Bone marrow (tissue), 2 donors: ENCODE data around the gene RPL41.
"Not testable (repeated sequence)": the region's sequence is repeated elsewhere in the genome, so short reads cannot be mapped to it uniquely, and the experiment has no call there.

Experiments
- DNase-seq, 2 donors: peaks; one replicate each; lab custom pipeline; 2025; lab: John Stamatoyannopoulos, UW

RPL41 gene

DNA sequence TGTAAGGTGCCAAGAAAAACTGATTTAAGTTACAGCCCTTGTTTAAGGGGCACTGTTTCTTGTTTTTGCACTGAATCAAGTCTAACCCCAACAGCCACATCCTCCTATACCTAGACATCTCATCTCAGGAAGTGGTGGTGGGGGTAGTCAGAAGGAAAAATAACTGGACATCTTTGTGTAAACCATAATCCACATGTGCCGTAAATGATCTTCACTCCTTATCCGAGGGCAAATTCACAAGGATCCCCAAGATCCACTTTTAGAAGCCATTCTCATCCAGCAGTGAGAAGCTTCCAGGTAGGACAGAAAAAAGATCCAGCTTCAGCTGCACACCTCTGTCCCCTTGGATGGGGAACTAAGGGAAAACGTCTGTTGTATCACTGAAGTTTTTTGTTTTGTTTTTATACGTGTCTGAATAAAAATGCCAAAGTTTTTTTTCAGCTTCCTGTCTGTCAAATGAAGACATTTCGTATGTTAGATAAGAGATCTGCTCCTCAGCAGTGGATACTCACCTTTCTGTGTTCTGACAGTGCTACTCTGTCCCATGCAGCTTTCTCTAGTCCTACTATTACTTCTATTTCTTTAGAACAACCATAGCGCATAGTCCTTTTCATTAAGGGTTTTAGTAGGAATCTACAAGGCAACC lies 13.2 kb upstream of the RPL41 start:
- no peak for DNase-seq

DNA sequence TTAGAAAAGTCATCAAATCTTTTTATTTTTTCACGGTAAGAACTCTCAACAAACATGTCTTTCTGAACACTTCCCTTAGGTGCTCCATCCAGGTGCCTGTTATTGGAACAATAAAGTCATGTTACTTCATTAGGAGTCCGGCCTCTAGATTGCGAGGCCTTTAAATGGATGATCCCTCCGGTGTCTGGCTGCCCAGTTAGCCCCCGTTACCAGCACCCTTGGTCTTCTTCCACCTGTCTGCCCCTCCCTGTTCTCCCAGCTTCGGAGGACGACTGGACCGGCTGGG lies 12.7 kb upstream of the RPL41 start:
- no peak for DNase-seq

DNA sequence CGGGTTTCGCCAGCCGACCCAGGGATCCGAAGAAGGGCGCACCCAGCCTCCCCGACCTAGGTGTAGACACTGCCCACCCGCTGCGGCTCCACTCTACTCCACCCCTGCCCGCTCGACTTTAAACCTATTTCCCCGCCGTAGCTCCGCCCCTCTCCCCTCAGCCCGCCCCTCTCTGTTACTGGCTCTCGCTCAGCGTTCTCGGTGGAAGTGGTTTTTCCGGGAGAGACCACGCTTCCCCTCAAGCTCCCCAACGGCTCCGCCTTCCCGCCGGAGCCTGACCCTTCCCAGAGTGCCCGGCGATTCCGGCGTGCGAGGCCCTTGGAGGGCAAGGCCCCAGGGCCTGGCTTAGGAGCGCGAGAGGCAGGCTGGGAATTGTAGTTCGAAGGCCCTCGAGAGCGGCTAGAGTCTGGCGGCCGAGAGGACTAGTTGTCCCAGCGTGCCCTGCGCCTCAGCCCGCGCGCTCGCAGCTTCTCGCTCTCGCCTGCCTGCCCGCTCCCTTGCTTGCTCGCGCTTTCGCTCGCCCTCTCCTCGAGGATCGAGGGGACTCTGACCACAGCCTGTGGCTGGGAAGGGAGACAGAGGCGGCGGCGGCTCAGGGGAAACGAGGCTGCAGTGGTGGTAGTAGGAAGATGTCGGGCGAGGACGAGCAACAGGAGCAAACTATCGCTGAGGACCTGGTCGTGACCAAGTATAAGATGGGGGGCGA lies 12.2 kb upstream of the RPL41 start, which contains the start of gene PA2G4:
TSS of gene PA2G4 (plus strand) at position 451 of the 706 bp plus-strand sequence. CDS start at position 630, 179 bp downstream.
- DNase-seq = peak; percentile 82 to 99

DNA sequence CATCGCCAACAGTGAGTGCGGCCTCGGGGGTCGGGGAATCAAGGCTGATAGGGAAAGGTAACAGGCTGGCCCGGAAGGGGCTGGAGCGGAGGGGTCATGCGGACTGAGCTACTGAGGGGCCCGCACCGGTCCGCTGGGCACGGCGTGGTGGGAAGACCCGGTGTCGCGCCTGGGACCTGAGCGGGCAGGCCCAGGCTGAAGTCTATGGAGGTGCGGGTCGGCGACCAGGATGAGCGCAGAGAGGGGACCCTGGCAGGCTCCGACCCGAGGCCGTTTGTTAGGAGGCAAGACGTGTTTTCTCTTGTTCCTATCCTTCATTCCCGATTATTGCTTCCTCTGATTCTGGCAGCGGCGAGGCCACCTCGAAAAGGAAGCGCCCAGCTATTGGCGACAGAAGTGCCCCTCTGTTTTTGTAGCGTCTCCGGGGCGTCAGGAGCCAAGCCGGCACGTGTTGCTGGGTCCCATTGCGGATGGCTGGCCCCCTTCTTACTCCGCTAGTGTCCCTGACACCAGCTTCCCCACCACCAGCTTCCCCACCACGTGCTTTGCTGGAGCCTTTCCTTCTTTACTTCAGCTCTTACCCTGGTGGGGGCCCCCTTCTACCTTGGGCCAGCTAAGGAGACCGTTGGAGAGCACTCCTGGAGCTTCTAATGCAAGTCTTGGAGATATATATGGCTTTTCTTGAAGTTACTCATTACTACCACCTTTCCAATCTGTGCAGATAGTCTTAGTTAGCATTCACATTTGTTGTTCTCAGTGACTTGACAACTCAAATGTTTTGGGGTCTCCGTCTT lies 11.4 kb upstream of the RPL41 start:
- no peak for DNase-seq

DNA sequence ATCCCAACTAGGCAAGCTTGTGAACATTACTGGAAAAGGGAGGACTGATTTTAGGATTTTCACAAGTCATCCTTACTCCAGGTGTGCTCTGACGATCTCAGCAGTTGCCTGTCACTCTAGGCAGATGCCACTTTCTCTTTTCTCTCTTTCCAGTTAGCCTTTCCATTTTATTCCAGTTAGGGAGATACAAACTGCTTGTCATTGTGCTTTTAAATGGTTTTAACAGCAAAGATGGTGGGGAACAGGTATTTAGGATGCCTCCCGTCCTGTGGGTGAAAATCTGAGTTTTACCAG lies 10.9 kb upstream of the RPL41 start:
- no peak for DNase-seq

DNA sequence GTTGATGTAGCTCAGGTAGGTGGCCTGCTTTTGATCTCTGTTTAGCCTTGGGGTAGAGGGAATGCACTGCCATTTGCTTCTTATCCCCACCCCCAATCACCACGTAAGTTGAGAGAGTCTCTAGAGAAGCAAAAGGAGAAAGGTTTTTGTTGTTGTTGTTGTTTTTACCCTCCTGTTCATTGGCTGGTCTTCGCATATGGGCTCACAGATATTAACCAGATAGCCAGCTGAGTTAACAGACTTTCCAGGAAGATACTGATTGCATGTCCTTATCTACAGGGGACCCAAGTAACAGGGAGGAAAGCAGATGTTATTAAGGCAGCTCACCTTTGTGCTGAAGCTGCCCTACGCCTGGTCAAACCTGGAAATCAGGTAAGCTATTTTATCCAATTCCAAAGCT lies 9.2 kb upstream of the RPL41 start:
- no peak for DNase-seq

DNA sequence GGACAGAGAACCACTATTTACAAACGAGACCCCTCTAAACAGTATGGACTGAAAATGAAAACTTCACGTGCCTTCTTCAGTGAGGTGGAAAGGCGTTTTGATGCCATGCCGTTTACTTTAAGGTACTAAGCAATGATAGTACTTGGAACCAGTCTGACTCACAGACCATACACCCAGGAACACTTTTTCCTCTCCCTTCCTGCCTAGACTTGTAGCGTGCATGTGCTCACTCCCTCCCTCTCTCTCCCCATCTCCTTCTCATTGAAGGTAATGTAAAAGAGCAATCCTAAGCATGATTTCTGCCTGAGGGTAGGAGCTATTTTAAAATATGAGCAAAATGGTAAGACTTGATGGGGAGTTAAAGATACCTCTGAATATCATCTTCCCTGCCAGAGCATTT lies 5.9 kb upstream of the RPL41 start:
- no peak for DNase-seq

DNA sequence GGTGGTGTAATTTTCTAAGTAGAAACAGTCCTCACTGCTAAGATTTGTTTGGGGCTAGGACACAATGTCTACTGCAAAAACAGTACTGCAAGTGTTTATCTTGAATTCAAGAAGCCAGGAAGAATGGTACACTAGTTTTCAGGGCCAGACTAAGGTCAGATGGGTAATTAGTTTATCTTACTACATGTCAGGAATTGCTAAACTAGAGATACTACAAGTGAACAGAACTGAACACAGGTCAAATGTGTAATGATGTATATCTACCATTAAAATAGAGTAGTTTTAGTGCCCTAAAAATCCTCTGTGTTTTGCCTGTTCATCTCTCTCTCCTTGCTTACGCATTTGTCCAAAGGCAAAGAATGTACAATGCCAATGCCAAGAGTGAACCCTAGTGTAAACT lies 2.3 kb upstream of the RPL41 start:
- no peak for DNase-seq

DNA sequence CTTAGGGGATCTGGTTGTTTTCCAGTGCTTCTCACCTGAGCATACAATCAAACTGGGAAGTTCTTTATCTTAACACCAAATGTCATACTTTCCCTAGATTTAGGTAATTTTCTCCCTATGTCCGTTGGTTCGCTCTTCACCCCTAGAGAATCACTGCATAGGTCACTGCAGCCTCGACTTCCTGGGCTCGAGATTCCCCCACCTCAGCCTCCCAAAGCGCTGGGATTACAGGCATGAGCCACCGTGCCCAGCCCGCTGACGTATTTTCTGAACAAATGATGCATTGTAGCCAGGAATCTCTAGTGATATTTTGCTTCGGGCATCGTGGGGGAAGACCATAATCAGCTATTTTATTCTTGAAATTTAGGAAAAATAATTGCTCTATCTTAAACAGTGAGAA lies 1.1 kb upstream of the RPL41 start:
- no peak for DNase-seq

DNA sequence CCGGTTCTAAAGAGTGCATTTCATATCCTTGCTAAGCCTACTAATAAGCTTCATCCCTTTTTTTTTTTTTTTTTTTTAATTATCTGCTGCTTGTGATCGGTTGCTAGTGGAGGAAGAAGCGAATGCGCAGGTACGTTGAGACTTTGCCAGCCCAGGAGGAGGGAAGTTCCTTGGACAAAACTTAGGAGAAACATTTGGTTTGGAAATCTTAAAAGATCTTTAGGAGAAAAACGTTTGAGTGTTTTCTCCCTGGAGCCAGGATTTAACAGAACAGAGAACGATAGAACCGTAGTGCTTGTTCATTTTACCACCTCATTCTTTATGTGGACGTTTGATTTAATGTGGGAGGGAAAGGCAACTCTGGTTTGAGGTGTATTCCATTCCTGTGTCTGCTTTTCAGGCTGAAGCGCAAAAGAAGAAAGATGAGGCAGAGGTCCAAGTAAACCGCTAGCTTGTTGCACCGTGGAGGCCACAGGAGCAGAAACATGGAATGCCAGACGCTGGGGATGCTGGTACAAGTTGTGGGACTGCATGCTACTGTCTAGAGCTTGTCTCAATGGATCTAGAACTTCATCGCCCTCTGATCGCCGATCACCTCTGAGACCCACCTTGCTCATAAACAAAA lies 761 bp downstream of the RPL41 start:
- not testable (repeated sequence) for DNase-seq

DNA sequence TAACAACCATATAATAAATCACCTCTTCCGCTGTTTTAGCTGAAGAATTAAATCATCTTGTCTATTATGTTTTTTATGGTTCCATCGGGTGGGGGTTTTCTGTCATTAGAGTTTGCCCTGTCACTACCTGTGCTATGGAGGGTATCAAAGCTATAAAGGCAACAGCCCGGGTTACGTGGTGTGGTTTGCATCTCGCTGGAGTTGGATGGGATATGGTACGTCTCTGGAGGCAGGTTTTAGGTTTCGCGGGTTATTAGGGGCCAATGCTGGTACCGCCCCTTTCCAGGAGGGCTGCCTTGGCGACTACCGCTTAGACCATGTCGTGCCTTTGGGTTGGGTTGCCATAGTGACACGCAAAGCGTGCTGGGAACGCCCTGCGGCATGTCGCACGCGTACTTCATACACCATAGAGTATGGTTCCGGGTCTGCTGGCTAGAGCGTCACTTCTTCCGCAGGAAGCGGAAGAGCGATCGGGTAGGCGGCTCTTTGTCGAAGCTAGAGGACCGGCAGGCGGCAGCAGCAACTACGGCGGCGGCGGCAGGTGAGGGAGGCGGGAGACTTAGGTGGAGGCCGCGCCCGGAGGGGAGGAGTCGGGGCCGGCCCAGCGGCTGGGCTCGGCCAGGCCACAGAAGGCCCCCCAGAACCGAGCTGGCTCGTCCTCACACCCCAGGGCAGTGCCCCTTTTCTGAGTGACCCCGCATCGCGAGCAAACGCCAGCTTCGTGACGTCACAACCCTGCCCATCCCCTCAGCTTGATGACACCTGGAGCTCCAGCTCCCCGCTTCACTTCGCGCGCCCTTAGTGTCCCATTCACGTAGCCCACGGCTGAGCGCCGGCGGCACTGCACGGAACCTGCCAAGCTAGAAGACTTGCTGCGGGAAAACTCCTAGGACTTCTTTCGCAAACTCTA lies 1.6 kb downstream of the RPL41 start, which contains the start of gene ZC3H10:
TSS of gene ZC3H10 (plus strand) at position 489 of the 910 bp plus-strand sequence. CDS start 2,297 bp downstream, outside the sequence.
- DNase-seq = peak; percentile 96 to 97

DNA sequence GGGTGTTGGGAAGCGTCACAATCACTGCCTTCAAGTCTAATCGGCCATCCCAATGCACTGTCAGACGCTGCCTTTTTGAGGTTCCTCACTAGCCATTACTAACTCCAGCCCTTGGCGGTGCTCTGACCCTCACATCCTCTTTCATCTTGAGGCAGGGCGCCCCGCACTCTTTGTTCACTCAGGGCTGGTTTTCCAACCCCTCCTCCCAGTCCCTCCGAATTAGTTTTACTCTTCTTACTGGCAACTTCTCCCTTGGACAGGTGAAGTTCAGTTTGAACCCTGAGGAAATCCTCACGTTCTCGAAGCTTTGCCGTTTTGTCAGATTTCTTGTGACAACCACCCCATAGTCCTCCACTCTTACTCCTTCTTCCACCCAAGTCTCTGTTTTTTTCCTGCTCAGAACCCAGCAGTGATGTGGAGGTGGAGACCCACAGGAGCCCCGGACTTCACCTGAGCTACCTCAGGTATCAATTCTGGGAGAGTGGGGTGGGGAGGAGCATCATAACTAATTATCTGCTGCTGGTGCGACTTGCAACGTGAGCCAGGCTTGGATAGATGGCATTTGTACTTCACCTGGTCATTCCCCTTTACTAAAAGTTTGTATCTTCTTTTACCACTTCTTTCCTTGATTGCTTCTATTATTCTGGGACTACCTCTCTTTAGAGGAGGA lies 2.4 kb downstream of the RPL41 start:
- no peak for DNase-seq

DNA sequence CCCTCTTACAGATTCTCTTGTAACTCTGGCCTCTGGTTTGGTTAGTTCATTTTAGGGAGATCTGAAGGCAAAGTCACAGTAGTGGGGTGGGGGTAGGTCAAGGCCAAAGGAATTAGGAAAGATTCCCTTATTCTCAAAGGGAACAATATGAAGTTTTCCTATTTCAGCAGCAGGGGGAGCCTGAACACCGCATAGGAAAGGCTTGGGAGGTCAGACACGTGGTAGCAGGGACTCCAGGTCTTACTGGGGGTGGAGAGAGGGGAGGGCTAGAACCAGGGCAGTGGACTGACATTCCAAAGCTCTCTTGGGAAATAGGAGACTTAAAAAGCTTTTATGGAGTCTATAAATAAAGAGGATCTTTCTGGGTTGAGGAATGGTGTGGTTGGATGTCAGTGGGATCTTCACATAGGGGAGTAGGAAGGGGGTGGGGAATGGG lies 2.9 kb downstream of the RPL41 start:
- peak in 1 of 2 donors; percentile 69 for DNase-seq

DNA sequence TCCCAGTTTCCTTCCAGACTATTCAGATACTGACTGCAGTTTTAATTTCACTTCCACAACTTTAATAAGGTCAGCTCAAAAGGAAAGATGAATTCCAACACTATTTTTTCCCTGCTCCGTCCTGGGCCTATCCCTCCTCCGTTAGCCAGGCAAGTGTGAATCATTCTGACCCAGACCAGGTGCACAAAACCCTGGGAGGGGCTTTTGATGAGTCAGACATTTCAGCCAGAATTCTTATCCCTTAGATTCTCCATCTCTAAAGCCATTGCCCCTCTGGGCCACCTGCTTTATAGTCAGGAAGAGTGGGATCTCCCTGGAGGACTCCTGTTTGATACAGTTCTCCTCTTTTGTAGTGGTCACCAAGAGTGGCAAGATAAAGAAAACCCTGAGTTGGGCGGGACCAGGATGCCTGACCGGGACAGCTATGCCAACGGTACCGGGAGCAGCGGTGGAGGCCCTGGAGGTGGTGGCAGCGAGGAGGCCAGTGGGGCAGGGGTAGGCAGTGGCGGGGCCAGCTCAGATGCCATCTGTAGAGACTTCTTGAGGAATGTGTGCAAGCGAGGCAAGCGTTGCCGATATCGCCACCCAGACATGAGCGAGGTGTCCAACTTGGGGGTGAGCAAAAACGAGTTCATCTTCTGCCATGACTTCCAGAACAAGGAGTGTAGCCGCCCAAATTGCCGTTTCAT lies 3.9 kb downstream of the RPL41 start:
- DNase-seq = no peak

DNA sequence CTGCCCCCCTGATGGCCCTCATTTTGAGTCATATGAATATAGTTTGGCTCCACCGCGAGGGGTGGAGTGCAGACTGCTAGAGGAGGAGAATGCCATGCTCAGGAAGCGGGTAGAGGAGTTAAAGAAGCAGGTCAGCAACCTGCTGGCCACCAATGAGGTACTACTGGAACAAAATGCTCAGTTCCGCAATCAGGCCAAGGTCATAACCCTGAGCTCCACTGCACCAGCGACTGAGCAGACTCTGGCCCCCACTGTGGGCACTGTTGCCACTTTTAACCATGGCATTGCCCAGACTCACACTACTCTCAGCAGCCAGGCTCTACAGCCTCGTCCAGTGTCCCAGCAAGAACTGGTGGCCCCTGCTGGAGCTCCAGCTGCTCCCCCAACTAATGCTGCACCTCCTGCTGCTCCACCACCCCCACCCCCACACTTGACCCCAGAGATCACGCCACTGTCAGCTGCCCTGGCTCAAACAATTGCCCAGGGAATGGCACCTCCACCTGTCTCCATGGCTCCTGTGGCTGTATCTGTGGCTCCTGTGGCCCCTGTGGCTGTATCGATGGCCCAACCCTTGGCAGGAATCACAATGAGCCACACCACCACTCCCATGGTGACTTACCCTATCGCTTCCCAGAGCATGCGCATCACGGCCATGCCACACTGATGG lies 4.9 kb downstream of the RPL41 start:
- DNase-seq = no peak

DNA sequence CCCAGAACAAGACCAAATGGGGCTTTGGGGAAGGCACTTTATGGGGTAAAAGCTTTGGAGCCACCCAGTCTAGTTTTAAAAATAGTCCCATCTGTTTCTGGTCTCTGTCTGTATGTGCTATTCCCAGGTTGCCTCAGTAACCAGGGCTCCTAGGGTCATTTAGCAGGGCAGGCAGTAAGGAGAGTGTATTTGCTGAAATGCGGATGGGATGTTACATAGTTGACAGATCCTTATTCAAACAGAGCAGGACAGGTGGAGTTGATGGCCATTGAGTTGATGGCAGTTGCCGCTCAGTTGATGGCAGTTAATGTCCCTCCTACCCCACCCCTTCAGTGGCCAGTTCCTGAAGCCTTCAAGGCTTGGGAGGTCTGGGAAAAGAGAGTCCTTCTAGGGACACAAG lies 6.2 kb downstream of the RPL41 start:
- no peak for DNase-seq

DNA sequence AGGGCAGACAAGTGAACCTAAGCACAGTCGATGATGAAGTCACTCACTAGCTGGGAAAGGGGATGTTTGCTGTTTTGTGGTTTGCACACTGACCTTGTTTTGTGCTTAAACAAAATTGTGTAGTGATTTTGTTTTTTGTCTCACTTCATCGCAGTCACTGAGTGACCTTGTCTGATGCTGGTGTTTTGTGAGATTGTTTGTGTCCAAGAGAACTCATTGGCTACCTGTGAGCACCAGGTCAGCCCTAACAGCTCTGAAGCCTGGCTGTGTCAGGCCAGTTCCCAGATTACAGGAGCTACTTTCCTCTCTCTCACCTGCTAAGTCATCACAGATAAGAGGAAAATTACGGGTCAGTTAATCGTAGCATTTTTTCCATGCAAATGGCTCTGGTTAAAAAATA lies 7.7 kb downstream of the RPL41 start:
- no peak for DNase-seq

DNA sequence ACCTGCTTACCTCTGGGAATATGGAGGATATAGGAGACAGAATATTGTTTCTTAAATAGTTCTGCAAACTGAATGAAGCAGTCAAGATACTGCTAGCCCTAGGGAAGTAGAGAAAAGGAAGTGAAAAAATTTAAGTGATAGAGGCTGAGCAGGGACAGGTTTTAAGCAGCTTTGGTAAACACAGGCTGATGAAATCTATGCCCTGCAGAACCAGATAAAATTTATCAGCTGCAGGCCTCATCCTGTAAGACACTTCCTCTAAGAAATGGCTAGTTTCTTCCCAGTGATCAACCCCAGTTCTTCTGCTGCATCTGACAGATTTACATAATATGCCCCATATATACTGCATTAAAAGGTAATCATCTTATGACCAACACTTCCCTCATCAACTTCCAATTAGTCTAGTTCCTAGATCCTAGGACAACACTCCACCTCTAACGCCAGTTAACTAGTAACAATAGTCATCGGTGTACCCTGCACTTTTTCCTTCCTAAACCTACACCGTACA lies 10.4 kb downstream of the RPL41 start:
- DNase-seq = peak in 1 of 2 donors; percentile 7

DNA sequence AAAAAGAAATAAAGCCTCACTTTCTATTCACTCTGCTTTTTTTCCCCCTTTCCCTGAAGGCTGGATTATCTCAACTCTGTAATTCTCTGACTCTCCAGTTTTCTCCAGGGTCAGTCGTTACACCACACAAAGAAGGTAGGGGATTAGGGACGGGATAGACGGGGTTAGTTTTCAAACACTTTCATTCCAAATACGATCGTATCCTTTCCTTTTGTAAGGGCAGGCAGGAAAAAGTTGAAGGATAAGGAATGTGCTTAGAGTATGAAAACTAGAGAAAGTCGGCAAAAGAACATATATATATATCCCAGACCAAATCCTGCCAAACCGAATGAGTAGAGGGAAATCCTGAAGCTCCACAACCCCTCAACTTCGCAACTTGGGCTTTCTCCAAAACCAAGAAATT lies 11.1 kb downstream of the RPL41 start:
- DNase-seq = no peak
